ENCODE data around the gene NRXN2.

The NRXN2 gene

DNA sequence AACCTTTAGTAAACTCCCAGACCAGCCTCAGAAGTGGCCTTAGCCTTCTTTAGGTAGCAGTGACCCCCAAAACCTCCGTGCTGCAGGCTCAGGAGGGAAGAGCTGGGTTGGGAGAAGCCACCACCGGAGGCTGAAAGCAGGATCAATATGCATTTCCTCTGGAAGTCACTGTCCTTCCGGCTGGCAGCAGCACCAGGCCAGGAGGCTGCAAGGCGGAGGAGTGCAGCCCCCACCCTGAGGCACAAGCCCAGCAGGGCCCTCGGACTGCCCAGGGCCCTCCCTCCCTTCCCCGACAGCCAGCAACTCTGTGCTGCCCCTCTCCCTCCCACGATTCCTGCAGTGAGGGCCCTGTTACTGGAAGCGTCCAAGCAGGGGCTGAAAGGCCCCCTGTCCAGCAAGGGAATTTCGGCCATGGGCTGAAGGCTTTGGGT lies 3.2 kb upstream of the NRXN2 start:
- in situ Hi-C loops (cut with MboI; ENCODE audit: low pct_unique_long_range_greater_than_20kb, low sequenced_read_pairs), result no loop called here

DNA sequence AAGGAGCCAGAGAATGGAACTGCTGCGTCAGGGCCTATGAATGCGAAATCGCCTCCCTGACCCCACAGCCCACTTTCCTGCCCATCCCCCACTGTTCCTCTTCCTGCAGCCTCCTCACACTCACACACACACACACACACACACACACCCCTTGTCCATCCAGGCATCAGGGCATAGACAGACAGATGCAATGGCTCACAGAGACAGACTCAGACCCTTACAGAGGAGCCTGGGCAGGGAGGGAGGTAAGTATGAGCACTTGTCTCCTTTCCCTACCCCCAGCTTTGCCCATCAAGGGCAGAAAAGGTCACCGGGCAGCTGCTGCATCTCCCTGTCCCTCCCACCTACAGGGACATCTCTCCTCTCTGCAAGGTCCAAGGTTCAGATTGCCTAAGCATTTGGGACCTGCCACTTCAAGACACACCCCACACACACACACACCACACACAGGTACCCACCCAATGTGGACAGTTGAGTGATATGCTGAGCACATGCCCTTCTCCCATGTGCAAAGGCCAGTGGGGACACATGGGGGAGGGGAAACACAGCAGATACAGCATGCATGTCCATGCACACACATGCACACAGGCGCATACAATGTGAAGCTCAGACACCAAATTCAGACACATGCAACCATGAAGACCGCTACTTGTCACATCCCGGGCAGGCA lies 2.0 kb upstream of the NRXN2 start:
- in situ Hi-C loops (cut with MboI; ENCODE audit: low pct_unique_long_range_greater_than_20kb, low sequenced_read_pairs), result no loop called here
- DNase-seq, result no peak

More for the DNA sequence above, 3.2 kb upstream of the NRXN2 start:
- DNase-seq, result no peak

DNA sequence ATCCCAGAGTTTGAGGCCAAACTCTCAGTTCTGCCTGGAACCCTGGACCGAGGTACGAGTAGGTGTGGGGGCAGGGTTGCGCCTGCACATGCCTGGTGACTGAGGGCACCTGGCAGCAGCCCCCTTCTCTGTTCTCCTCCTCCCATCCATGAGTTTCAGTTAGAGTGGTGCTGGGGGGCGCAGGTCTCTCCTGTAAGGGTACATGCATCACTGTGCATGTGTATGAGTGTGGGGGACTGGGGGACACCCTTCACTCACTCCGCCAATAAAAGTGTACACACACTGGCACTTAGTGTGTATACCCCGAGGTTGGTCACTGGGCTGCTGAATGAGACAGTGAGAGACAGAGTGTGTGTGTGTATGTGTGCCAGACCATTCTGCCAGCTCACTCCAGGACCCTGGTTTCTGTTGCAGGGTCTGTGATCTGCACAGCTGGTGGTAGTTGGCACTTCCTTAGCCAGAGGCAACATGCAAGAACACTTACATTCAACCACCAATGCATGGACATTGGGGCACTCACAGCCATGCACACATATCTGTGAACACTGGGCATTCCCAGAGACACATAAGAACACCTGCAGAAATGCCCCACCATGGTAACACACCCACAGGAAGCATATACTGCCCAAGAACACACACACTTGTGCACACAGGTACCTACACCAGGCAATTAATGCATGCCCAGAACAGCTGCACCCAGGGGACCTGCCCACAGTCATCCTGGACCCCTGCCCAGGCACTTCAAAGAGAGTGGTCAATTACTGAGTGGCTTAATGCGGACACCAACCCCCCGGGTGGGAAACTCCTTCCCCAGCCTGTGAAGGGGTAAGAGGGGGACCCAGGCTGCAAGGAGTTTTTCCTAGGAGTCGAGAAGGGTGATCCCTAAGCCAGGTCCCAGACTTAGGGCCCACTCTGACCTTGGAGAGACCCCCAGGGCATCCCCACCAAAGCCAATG lies 1.2 kb upstream of the NRXN2 start:
- in situ Hi-C loops (cut with MboI; ENCODE audit: low pct_unique_long_range_greater_than_20kb, low sequenced_read_pairs), result no loop called here
- no peak for DNase-seq

DNA sequence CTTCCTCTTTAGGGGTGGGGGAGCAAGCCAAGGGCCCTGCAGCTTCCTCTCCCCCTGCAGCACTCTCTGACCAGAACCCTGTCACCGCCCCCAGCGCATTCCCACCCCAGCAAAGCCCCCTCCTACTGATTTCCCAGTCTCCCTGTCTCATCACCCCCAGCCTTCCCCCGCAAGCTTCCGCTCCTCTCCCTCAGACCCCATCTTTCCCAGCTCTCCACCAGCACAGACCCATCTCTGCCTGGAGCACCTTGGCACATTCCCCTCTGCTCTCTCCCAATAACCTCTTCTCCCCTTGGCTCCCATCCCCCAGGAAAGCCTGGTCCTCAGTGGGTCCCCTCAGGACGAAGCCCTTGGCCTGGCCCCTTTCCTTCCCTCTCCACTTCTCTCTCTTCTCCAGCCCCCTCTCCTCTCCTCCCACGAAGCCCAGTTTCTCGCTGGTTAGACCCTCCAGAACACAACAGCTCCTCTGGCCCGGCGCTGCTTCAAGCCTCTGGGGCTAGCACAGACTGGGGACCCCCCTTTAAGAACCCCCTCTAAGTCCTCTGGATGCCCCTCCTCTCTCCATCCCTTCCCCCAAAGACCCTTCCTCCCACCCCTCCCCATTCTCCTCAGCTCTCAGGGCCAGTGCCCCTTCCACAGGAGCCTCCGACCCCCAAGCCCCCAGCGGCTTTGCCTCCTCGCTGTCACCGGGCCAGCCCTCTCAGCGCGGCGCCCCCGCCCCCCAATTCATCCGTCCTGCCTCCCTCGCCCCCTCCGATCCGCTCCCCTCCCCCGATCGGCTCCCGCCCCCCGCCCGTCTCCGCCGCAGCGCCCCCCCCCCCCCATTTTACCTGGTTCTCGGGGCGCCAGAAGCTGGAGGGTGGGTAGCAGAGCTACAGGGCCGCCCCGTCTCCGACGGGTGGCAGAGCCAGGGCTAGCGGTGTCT lies 594 bp downstream of the NRXN2 start:
- in situ Hi-C loops (cut with MboI; ENCODE audit: low pct_unique_long_range_greater_than_20kb, low sequenced_read_pairs), result no loop called here
- DNase-seq, result no peak

DNA sequence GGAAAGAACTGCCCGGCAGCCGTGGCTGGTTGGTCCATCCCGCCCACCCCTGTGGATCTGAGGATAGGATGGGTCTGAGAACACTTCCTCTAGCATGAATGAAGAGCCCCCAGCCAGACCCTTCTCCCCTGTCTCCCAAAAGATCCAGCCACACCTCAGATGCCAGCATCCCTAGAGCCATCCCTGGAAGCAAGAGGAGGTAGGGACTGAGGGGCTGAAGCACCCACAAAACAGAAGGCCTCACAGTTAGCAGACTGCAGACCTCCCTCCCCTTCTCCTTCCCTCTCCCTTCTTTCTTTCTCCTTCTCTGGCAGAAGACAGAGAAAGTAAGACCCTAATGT lies 1.7 kb downstream of the NRXN2 start:
- in situ Hi-C loops (cut with MboI; ENCODE audit: low pct_unique_long_range_greater_than_20kb, low sequenced_read_pairs), result no loop called here
- DNase-seq, result no peak

DNA sequence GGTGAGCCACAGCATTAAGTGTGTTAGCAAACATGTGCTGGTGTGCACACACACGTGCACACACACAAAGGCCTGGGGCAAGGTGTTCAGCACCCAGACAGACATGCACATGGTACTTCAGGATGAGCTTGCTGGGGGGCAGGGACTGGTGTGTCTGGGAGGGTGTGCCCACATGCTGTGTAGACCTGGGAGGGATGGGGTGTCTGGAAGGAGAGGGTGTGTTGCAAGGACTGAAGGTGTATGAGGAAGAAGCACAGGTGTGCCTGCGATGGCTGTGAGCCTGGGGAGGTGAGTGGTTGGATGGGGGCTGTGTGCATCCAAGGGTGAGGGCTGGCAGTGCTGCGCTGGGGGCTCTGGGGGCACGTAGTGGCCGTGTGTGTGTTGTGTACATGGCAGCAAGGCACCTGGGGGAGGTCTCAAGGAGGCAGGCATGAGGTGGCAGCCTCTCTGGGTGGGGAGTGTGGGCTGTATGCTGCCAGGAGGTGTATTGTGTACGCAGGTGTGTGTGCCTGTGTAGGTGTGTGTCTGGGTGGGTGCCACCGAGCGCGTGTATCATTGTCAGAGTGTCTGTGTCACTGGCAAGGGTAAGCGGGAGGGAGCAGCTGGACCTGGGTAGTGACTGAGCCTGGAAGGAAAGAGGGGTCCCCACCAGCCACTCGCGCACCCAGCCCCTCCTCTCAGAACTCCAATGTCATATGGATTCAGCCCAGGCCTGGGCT lies 2.2 kb downstream of the NRXN2 start:
- no peak for DNase-seq
- in situ Hi-C loops (cut with MboI; ENCODE audit: low pct_unique_long_range_greater_than_20kb, low sequenced_read_pairs), result no loop called here

DNA sequence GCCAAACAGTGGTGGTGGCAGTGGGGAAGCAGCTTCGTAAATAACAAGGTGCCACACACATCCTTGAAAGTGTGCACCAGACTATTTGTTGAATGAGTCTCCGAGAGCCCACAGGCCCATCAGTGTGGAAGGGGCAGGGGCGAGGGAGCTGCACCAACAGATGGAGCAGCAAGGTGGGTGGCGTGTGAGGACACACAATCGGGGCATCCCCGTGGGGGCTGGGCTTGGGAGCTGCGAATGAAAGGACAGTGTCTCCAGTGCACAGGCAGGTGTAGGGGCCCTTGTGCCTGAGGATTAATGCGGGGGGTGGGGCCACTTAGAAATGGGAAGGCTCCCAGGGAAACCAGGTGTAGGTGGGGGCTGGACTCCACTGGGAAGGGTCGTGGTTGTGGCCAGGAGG lies 2.8 kb downstream of the NRXN2 start:
- in situ Hi-C loops (cut with MboI; ENCODE audit: low pct_unique_long_range_greater_than_20kb, low sequenced_read_pairs), result no loop called here
- DNase-seq, result no peak

DNA sequence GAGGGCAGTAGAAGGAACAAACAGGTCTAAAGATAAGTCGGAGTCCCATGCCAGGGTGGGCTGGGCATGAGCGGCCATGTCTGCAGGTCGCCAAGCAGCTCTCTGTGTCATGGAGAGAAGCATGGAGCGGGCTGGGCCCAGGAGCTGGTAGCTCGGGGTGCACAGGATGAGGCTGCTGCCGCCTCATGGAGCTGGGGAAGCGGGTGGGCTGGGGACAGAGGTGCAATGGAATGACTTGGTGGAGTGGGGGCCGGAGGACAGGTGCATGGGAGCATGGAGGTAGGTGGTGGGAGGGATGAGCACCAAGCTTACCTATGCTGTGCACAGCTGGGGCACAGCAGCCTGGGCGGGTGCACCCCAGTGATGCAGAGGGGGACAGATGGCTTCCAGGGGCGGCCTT lies 3.6 kb downstream of the NRXN2 start:
- in situ Hi-C loops (cut with MboI; ENCODE audit: low pct_unique_long_range_greater_than_20kb, low sequenced_read_pairs), result no loop called here
- no peak for DNase-seq

DNA sequence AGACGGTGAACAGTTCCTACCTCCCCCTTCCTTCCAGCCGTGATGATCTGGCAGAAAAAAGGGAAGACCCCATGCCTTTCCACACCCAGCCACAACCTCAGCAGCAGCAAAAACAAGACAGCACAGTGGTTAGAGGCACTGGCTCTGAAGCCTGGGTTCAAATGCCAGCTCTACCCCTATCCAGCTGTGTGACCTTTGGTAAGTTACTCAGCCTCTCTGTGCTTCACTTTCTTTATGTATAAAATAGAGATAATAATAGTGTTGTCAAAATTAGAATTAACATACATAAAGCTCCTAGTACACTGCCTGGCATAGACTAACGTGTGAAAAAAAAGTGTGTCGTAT lies 4.2 kb downstream of the NRXN2 start:
- in situ Hi-C loops (cut with MboI; ENCODE audit: low pct_unique_long_range_greater_than_20kb, low sequenced_read_pairs), result no loop called here
- no peak for DNase-seq

DNA sequence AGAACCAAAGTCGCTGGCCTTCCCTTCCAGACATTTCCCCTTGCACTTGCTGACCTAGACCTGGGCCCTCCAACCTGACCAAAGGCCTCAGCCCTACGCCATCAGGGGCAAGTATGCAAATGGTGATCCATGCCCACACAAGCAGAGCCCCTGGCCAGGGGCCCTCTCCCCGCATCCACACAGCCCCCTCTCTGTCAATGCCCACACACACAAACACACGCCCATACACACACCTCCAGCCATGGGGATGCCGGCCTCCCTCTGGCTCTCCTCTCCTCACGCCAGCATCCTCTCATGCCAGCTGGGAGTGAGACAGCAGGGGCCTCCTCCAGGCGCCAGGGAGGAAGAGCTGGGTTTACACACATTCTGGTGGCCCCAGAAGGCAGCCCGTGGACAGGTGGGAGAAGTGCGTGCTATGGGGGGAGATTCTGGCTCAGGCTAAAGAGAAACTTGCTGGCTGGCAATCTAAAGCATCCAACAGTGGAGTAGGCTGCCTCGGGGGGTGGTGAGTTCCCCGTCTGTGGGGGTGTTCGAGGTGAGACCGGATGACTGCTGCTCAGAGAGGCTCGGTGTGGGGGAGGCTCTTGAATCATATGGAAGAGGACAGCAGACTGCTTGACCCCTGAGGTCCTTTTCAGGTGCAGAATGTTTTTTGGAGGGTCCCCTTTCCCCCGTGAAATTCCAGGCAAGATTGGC lies 4.8 kb downstream of the NRXN2 start:
- in situ Hi-C loops (cut with MboI; ENCODE audit: low pct_unique_long_range_greater_than_20kb, low sequenced_read_pairs), result no loop called here
- no peak for DNase-seq

DNA sequence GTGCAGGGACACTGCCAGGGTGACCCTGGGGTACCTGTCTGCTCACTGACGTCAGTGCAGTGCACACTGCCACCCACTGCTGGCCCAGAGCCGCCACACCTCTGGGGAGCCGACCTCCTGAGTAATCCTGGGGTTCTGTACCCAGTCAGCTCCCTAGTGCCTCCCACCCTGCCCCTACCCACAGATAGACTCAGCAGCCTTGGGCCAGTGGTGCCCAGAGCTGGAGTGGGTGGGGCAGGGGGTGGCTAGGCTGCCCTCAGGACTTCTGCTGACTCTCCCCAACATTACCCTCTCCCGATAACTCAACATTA lies 5.8 kb downstream of the NRXN2 start:
- in situ Hi-C loops (cut with MboI; ENCODE audit: low pct_unique_long_range_greater_than_20kb, low sequenced_read_pairs), result no loop called here
- DNase-seq, result no peak

DNA sequence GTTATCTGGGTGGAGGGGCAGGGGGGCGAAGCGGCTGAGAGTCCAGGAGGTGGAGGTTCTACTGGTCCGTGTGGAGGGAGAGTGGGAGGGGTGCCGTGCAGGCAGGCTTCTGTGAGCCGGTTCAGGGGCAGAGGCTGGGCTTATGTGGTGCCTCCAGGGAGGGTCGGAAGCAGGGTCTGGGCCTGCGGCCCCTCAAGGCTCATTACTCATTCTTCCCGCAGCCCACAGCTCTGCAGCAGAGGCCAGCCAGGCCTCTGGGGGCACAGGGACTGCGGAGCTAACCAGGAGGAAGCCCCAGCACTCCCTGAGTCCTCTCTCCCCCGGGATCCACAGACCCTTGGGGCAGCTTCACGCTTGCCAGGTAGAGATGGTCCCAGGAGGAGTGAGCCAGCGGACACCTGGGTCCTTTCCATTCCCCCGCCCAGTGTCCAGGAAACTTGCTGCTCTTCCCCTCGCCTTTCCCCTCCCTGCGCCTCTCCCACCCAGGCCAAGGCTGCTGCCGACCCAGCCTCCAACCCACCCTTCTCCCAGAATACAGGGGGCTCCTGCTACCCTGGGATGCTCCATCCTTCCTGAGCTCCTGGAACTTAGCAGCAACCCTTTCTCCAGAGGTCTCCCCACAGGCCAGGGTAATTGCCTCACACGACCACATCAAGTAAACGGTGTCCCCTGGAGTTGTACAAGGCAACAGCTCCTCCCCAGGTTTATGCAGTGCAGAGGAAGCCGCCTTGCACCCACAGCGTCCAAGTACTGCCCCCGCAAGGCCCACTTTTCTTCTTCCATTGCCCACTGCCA lies 6.3 kb downstream of the NRXN2 start:
- in situ Hi-C loops (cut with MboI; ENCODE audit: low pct_unique_long_range_greater_than_20kb, low sequenced_read_pairs), result no loop called here
- no peak for DNase-seq

DNA sequence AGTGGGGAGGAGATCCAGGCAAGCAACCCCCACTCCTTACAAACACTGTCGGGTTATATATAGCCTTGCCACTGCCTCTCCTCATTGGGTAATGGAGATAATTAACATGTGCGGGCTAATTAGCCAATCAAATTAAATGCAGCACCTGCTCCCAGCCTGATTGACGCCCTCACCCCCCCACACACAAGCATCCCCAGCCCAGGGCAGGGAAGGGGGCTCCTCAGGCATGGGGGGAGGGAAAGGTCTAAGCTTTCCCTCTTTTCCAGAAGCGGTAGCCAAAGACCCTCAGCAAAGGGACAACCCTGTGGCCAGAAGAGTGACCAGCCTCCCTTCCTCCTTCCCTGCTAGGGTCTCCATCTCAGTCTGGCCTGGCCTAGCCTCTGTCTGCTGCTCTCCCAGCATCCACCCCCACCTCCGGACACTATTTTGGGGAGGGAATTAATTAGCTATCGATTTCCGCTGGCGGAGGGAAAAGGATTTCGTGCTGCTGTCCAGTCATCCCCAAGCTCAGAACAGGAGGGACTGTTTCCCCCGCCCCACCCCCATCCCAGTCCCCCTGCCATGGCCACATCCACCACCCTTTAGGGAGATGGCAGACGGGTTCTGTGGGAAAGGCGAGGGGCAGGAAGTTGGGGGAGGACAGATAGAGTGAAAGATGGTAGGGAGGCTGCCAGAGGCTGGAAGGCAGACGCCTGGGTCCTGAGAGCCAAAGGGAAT lies 7.1 kb downstream of the NRXN2 start:
- no peak for DNase-seq
- in situ Hi-C loops (cut with MboI; ENCODE audit: low pct_unique_long_range_greater_than_20kb, low sequenced_read_pairs), result no loop called here

DNA sequence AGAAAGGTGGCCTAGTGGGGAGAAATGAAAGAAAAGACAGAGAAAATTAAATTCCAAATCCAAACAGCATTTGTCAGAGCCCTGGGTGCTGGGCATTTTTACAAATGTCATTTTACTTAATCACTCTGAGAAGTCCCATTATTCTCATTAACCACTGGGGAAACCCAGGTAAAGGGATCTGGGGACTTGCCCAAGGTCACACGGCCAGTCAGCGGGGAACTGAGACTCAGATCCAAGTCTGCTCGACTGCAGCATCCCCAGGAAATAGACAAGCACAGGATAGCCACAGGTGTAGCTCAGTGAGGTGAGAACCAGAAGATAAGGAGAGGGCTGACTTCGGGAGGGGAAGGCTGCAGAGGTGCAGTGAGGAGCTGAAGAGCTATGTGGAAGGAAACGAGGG lies 7.9 kb downstream of the NRXN2 start:
- DNase-seq, result no peak
- in situ Hi-C loops (cut with MboI; ENCODE audit: low pct_unique_long_range_greater_than_20kb, low sequenced_read_pairs), result no loop called here

DNA sequence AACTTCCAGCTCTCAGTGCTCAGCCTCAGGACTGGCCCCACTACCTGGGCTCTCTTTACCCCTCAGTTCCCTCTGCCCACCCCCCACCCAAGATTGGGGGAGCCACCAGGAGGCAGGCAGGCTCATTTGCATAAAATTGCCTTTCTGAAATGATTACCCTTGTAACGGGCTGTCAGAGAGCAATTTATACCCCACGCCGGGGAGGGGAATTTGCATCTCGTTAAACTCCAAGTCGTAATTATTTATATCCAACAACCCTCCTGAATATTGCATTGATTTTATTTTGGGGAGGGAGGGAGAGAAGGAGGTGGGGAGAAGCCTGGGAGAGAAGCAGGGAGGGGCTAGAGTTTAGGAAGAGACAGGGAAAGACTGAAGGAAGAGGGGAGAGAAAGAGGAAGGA lies 8.3 kb downstream of the NRXN2 start:
- in situ Hi-C loops (cut with MboI; ENCODE audit: low pct_unique_long_range_greater_than_20kb, low sequenced_read_pairs), result no loop called here
- DNase-seq, result no peak

DNA sequence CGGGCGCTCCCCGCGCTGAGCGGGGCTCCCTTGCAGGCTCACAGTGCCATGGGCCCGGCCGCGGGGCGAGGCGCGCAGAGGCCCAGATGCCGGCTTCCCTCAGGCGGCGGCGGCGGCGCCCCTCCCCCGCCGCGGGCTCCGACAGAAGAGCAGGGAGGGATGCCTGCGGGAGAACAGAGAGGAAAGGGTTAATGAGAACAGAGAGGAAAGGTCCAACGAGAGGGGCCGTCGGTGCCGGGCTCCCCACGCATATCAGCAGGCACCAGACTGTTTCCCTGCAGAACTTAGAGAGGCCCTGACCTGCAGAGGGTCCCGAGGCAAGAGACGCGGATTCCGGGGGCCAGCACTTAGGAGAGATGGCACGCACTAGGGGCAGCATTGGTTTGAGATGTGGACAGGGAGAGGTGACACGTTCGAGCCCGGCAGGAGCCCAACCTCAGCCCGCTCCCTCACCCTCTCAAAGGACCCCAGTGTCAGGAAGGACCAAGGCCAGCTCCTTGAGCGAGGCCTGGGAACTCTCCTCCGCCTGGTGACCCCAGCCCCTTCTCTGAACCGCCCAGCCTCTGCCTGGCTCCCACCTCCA lies 9.1 kb downstream of the NRXN2 start:
- DNase-seq, result no peak

DNA sequence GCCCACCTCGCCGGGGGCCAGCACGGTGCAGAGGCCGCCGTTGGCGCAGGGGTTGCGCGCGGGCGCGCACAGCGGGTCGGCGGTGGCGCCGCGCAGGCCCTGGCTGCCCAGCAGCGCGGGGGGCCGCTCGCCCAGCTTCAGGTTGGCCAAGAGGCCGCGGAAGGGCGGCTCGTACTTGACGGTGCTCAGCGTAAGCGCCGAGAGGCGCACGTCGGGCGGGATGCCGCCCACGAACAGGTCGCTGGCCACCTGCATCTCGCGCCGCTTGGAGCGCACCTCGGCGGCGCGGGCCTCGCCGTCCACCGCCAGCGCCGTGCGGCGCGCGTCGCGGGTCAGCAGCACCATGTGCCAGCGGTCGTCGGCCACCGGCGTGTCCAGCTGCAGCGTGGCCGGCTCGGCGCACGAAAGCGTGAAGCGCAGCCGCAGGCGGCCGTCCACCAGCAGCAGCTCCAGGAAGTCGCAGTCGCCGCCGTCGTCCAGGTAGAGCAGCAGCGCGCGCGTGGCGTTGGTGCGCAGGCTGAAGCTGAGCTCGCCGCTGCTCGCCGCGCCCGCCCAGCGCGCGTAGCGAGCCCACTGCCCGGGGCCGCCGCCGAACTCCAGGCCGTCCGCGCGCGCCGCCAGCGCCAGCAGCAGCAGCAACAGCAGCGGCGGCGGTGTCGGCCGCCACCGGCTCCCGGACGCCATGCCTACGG lies 9.8 kb downstream of the NRXN2 start:
- DNase-seq, result no peak
- in situ Hi-C loops (cut with MboI; ENCODE audit: low pct_unique_long_range_greater_than_20kb, low sequenced_read_pairs), result no loop called here

More for the DNA sequence above, 9.1 kb downstream of the NRXN2 start:
- in situ Hi-C loops (cut with MboI; ENCODE audit: low pct_unique_long_range_greater_than_20kb, low sequenced_read_pairs), result no loop called here

All from KBM-7 (cell line).